HL-60/S4 treated with phorbol 12-myristate 13-acetate at 8.2 ng/mL for 4 days and 3 days (cell line): ENCODE results near the gene PTPRT.

ENCODE experiments used
- in situ Hi-C: fragments of 300-500 bp; cut with MboI; formaldehyde crosslinking; loops from 2 replicates; pipeline ENCODE4 v1.15.0; 2022; ENCODE audit warnings: low sequenced_read_pairs

The PTPRT gene

GRCh38 chr20:42099101-42099500, 1090.6 kb downstream of the PTPRT start:
- in situ Hi-C loops: no loop called here

- in situ Hi-C loops: no loop called here
Observed at GRCh38 chr20:42098418-42098817, 1091.3 kb downstream of the PTPRT start.

GRCh38 chr20:42097741-42098140, 1092.0 kb downstream of the PTPRT start:
- in situ Hi-C loops: no loop called here

GRCh38 chr20:42095221-42095620, 1094.5 kb downstream of the PTPRT start:
- in situ Hi-C loops: no loop called here

GRCh38 chr20:42093542-42094440, 1095.9 kb downstream of the PTPRT start:
- in situ Hi-C loops: no loop called here

- in situ Hi-C loops: no loop called here
Observed at GRCh38 chr20:42093041-42093440, 1096.7 kb downstream of the PTPRT start.

GRCh38 chr20:42085366-42085765, 1104.3 kb downstream of the PTPRT start:
- in situ Hi-C loops: no loop called here

- in situ Hi-C loops: no loop called here
Observed at GRCh38 chr20:42083280-42083679, 1106.4 kb downstream of the PTPRT start.

- in situ Hi-C loops: no loop called here
Observed at GRCh38 chr20:42082611-42083010, 1107.1 kb downstream of the PTPRT start.

- in situ Hi-C loops: no loop called here
Observed at GRCh38 chr20:42080956-42081355, 1108.8 kb downstream of the PTPRT start.

- in situ Hi-C loops: no loop called here
Observed at GRCh38 chr20:42074944-42075343, 1114.8 kb downstream of the PTPRT start.

- in situ Hi-C loops: no loop called here
Observed at GRCh38 chr20:42067596-42067995, 1122.1 kb downstream of the PTPRT start.

- in situ Hi-C loops: no loop called here
Observed at GRCh38 chr20:42067174-42067573, 1122.5 kb downstream of the PTPRT start.

GRCh38 chr20:42063141-42063540, 1126.6 kb downstream of the PTPRT start:
- in situ Hi-C loops: no loop called here

GRCh38 chr20:42053350-42053749, 1136.4 kb downstream of the PTPRT start:
- in situ Hi-C loops: no loop called here

- in situ Hi-C loops: no loop called here
Observed at GRCh38 chr20:42051921-42052320, 1137.8 kb downstream of the PTPRT start.

- in situ Hi-C loops: no loop called here
Observed at GRCh38 chr20:42046371-42047085, 1143.2 kb downstream of the PTPRT start.

- in situ Hi-C loops: no loop called here
Observed at GRCh38 chr20:42043921-42044320, 1145.8 kb downstream of the PTPRT start.

- in situ Hi-C loops: no loop called here
Observed at GRCh38 chr20:42041000-42041565, 1148.6 kb downstream of the PTPRT start.

- in situ Hi-C loops: no loop called here
Observed at GRCh38 chr20:42027746-42028268, 1161.9 kb downstream of the PTPRT start.

- in situ Hi-C loops: no loop called here
Observed at GRCh38 chr20:42026599-42026998, 1163.1 kb downstream of the PTPRT start.
